PC-3 (cell line): Measurements from ENCODE around the gene TRIM25. TPM values are rescaled to one million over a fixed set of nuclear protein-coding genes. Genes with fewer than 3 reads are reported as not detected.

ENCODE experiments used
- ATAC-seq: fragments of 200-7000 bp; cut with Tn5 transposase; 2 replicates; pipeline ENCODE4 v1.9.1; 2020; ENCODE audit warnings: mild to moderate bottlenecking, moderate library complexity
- BruUV-seq: library from RNA; stranded (reverse); fragments of 400-500 nt; replicated peaks from 2 replicates; lab custom pipeline; 2021; lab: Mats Ljungman, UMichigan
- CTCF ChIA-PET: fragments of 300-600 bp; sonication (Branson Sonifier 250); formaldehyde crosslinking; loops from one replicate; lab custom pipeline; 2022; ENCODE audit warnings: antibody characterized with exemption; lab: Charles Lee
- POLR2A ChIA-PET: fragments of 300-600 bp; sonication (Branson Sonifier 250); formaldehyde crosslinking; loops from one replicate; lab custom pipeline; 2022; ENCODE audit warnings: antibody characterized with exemption; ENCODE audit not compliant: unreplicated experiment; lab: Charles Lee
- DNase-seq: peaks from one replicate; pipeline ENCODE4 v3.0.0-alpha.2; 2015
- H2AFZ ChIP-seq: fragments of 300-600 bp; sonication (generic); 2 replicates; pipeline ENCODE4 v1.6.0; 2016; ENCODE audit warnings: antibody characterized with exemption, low read length
- H3F3A ChIP-seq: fragments of 300-600 bp; sonication (generic); one replicate; pipeline ENCODE4 v1.6.0; 2017; ENCODE audit warnings: antibody characterized with exemption, low read length, control low read depth, mild to moderate bottlenecking; ENCODE audit not compliant: unreplicated experiment
- H3K27ac ChIP-seq: fragments of 300-600 bp; sonication (generic); 2 replicates; pipeline ENCODE4 v1.5.1; 2016; ENCODE audit warnings: mild to moderate bottlenecking, low read length
- H3K27me3 ChIP-seq: fragments of 300-600 bp; sonication (generic); 2 replicates; pipeline ENCODE4 v1.6.1; 2016; ENCODE audit warnings: low read length, mixed read lengths
- H3K36me3 ChIP-seq: fragments of 300-600 bp; sonication (generic); 2 replicates; pipeline ENCODE4 v1.6.1; 2016; ENCODE audit warnings: low read depth, mixed run types, low read length, mixed read lengths
- H3K4me1 ChIP-seq: fragments of 300-600 bp; sonication (generic); 2 replicates; pipeline ENCODE4 v1.5.1; 2016; ENCODE audit warnings: low read length; ENCODE audit not compliant: insufficient read depth
- H3K4me2 ChIP-seq: fragments of 300-600 bp; sonication (generic); 2 replicates; pipeline ENCODE4 v1.6.0; 2016; ENCODE audit warnings: low read length
- H3K4me3 ChIP-seq: fragments of 300-600 bp; sonication (generic); 2 replicates; pipeline ENCODE4 v1.5.1; 2016; ENCODE audit warnings: mild to moderate bottlenecking, low read length, mixed read lengths
- H3K79me2 ChIP-seq: fragments of 300-600 bp; sonication (generic); 2 replicates; pipeline ENCODE4 v1.6.1; 2017; ENCODE audit warnings: low read length, mixed read lengths
- H3K9ac ChIP-seq: fragments of 300-600 bp; sonication (generic); 2 replicates; pipeline ENCODE4 v1.6.0; 2016; ENCODE audit warnings: mild to moderate bottlenecking, low read length
- H3K9me2 ChIP-seq: fragments of 300-600 bp; sonication (generic); replicated peaks from 2 replicates; pipeline ENCODE4 v1.6.1; 2016; ENCODE audit warnings: mixed run types, low read length, mixed read lengths
- H3K9me3 ChIP-seq: fragments of 300-600 bp; sonication (generic); 2 replicates; pipeline ENCODE4 v1.6.1; 2016; ENCODE audit warnings: low read length, mixed read lengths
- H4K20me1 ChIP-seq: fragments of 300-600 bp; sonication (generic); 2 replicates; pipeline ENCODE4 v1.6.1; 2016; ENCODE audit warnings: low read length, mixed read lengths
- CTCF ChIP-seq: fragments of 300-600 bp; sonication (generic); conservative IDR thresholded peaks from 2 replicates; pipeline ENCODE4 v1.5.1; 2017; ENCODE audit warnings: antibody characterized with exemption, low read depth, mild to moderate bottlenecking, low read length
- EZH2 ChIP-seq: fragments of 300-600 bp; sonication (generic); IDR thresholded peaks from one replicate; pipeline ENCODE4 v1.6.1; 2017; ENCODE audit warnings: antibody characterized with exemption, mild to moderate bottlenecking, low read length; ENCODE audit not compliant: unreplicated experiment
- EZH2phosphoT487 ChIP-seq: fragments of 300-600 bp; sonication (generic); IDR thresholded peaks from 2 replicates; pipeline ENCODE4 v1.6.1; 2018; ENCODE audit warnings: mild to moderate bottlenecking, antibody characterized with exemption, low read length, borderline replicate concordance
- intact Hi-C: fragments of 100-400 bp; cut with micrococcal nuclease; formaldehyde crosslinking; loops from 2 replicates; pipeline ENCODE4 v1.9.0; 2023
- total RNA-seq: library from RNA; depleted of rRNA; stranded (reverse); fragments of >200 nt; gene quantifications from 2 replicates; pipeline ENCODE4 v1.2.3, GENCODE V29; 2014

TRIM25 gene
- total RNA-seq, 1 experiment from 2014 or later: 44.0 TPM

GRCh38 chr17:56850591-56850990 lies 63.3 kb downstream of the TRIM25 start:
- peaks cover 24% of the 10 kb centered on the region; the same call in 1 of the 2 replicates for H3K36me3 ChIP-seq
- DNase-seq (no peak), ATAC-seq (no peak)
- H3K9me2 ChIP-seq: no peaks in the 10 kb centered on the region
- H3K9me3 ChIP-seq: no peaks in the 10 kb centered on the region
- H3K4me1 ChIP-seq: no peaks in the 10 kb centered on the region
- H3K9ac ChIP-seq: no peak overlapping the region
- intact Hi-C loops: no loop called here
- ChIA-PET POLR2A (no interaction called here), CTCF (no interaction called here)
- H3K27me3 ChIP-seq: no peaks in the 10 kb centered on the region
- H3K4me3 ChIP-seq: no peak overlapping the region
- H3K79me2 ChIP-seq: no peaks in the 10 kb centered on the region
- H3F3A ChIP-seq: no peaks in the 10 kb centered on the region
- H3K27ac ChIP-seq: no peak overlapping the region
- no peaks in the 10 kb centered on the region for H4K20me1 ChIP-seq
- TF ChIP-seq EZH2phosphoT487: no peak
- TF ChIP-seq CTCF: no peak
- no peak for TF ChIP-seq EZH2
- no TSS peak for BruUV-seq
- H3K4me2 ChIP-seq: no peak overlapping the region
- H2AFZ ChIP-seq: no peak overlapping the region

GRCh38 chr17:56849131-56849530 lies 64.7 kb downstream of the TRIM25 start:
- Histone ChIP-seq H4K20me1 (no peaks in the 10 kb centered on the region), H3K4me3 (no peak overlapping the region), H3K9ac (no peak overlapping the region), H3K9me2 (no peaks in the 10 kb centered on the region), H3F3A (no peaks in the 10 kb centered on the region), H3K4me2 (no peak overlapping the region), H3K9me3 (no peaks in the 10 kb centered on the region), H3K27me3 (no peaks in the 10 kb centered on the region), H3K36me3 (peaks cover 24% of the 10 kb centered on the region; the same call in 1 of the 2 replicates), H3K27ac (no peak overlapping the region), H3K79me2 (no peaks in the 10 kb centered on the region), H2AFZ (no peak overlapping the region), H3K4me1 (no peaks in the 10 kb centered on the region)
- no TSS peak for BruUV-seq
- intact Hi-C loops: no loop called here
- CTCF ChIA-PET: no interaction called here
- DNase-seq: no peak
- TF ChIP-seq CTCF (no peak), EZH2phosphoT487 (no peak), EZH2 (no peak)
- POLR2A ChIA-PET: no interaction called here
- no peak for ATAC-seq

GRCh38 chr17:56847106-56847505 lies 66.7 kb downstream of the TRIM25 start:
- no peak for ATAC-seq
- Histone ChIP-seq H3K9me2 (no peaks in the 10 kb centered on the region), H3K4me2 (no peak overlapping the region), H3K27ac (no peak overlapping the region), H4K20me1 (no peaks in the 10 kb centered on the region), H3F3A (no peaks in the 10 kb centered on the region), H3K36me3 (peaks cover 26% of the 10 kb centered on the region), H3K9ac (no peak overlapping the region), H3K79me2 (no peaks in the 10 kb centered on the region), H2AFZ (no peak overlapping the region), H3K4me1 (no peaks in the 10 kb centered on the region), H3K27me3 (no peaks in the 10 kb centered on the region), H3K4me3 (no peak overlapping the region), H3K9me3 (no peaks in the 10 kb centered on the region)
- POLR2A ChIA-PET: no interaction called here
- no TSS peak for BruUV-seq
- CTCF ChIA-PET: no interaction called here
- TF ChIP-seq CTCF: no peak
- no peak for TF ChIP-seq EZH2phosphoT487
- TF ChIP-seq EZH2: no peak
- intact Hi-C loops: no loop called here
- DNase-seq: no peak
